Posterior vena cava (tissue), 2 donors: Measurements from ENCODE around the gene STK32B. TPM values are rescaled to one million over a fixed set of nuclear protein-coding genes. Genes with fewer than 3 reads are reported as not detected.

ENCODE experiments used
- DNase-seq: peaks from one replicate; pipeline ENCODE4 v3.0.0-alpha.2; 2020; ENCODE audit warnings: low spot score
- intact Hi-C, 2 donors: fragments of 100-400 bp; cut with DNase I; formaldehyde crosslinking; loops; one replicate each; pipeline versions ENCODE4 v1.14.1 to v1.14.2; 2022 to 2023
- total RNA-seq, 2 donors: library from RNA; stranded (reverse); fragmentation: NEBNext Ultra II Directional; extraction: Animal tissue kit (Norgen Biotek cat#: 25700); gene quantifications; one replicate each; pipeline ENCODE4 v1.2.1, GENCODE V29; 2021
- donor health status: DM: yes; HTN: yes; CAD: no.
- donor health status: DM: yes; HTN: yes; CAD: no.

STK32B gene
- total RNA-seq, 2 donors from 2014 or later = 3.1 to 3.5 TPM

GRCh38 chr4:5389756-5390310, 338.6 kb downstream of the STK32B start:
- intact Hi-C loops = no loop called here
- no peak for DNase-seq

GRCh38 chr4:5391492-5391891, 340.2 kb downstream of the STK32B start:
- DNase-seq = no peak
- intact Hi-C loops = no loop called here

- intact Hi-C loops = no loop called here
- DNase-seq = no peak
Observed at GRCh38 chr4:5393911-5394513, 342.7 kb downstream of the STK32B start.

- DNase-seq = no peak
- intact Hi-C loops = no loop called here
Observed at GRCh38 chr4:5395781-5396180, 344.5 kb downstream of the STK32B start.

GRCh38 chr4:5398056-5398455, 346.8 kb downstream of the STK32B start:
- no peak for DNase-seq
- intact Hi-C loops = no loop called here

- DNase-seq = no peak
- intact Hi-C loops = no loop called here
Observed at GRCh38 chr4:5399124-5399523, 347.8 kb downstream of the STK32B start.

DNA sequence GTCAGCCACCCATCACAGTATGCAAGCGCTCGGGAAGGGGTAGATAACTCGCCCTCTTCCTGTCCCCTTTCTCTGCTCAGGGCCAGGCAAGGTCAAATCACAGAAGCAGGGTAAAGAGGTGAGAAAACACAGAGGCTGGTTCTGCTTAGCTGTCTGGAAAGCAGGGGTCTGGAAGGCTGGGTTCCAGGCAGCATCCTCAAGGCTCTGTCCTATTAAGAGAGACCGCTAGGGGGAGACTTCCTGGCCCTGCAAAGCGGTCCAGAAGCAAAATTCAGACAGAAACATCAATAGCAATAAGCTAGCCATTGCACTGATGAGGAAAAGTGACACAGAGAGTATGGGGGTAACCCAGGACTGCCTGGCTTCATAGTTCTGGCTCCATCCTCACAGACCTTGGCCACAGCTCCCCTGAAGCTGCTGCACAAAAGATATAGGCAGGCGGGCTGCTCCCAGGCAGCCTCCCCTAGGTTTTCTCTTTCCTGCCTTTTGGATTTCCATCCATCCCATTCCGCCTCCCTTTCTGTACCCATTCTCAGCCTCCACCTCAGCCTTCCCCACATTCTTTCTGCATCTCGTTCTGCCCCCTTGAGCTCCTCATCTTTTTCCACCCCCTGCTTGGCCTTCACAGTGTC, 348.6 kb downstream of the STK32B start:
- no peak for DNase-seq
- intact Hi-C loops = no loop called here

GRCh38 chr4:5403746-5404497, 352.6 kb downstream of the STK32B start:
- no peak for DNase-seq

DNA sequence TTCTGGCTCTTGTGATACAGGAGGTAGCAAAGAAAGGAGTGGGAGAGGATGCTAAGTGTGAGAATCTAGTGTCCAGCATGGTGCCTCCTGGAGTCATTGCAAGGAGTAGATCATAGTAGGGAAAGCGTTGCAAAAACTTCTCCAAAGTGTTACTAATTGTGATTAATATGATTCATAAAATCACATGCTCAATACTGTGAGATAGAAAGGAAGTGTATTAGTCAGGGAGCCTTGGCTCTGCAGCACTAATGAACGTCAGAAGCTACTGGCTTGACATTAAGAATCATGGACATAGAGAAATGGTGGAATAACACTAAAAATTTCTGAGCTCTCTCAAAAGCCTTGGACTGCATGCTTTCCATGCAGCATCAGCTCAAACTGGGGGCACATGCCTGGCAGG, 358.0 kb downstream of the STK32B start:
- DNase-seq = no peak
- intact Hi-C loops = no loop called here

More at GRCh38 chr4:5403746-5404497, 352.6 kb downstream of the STK32B start:
- intact Hi-C loops = no loop called here

DNA sequence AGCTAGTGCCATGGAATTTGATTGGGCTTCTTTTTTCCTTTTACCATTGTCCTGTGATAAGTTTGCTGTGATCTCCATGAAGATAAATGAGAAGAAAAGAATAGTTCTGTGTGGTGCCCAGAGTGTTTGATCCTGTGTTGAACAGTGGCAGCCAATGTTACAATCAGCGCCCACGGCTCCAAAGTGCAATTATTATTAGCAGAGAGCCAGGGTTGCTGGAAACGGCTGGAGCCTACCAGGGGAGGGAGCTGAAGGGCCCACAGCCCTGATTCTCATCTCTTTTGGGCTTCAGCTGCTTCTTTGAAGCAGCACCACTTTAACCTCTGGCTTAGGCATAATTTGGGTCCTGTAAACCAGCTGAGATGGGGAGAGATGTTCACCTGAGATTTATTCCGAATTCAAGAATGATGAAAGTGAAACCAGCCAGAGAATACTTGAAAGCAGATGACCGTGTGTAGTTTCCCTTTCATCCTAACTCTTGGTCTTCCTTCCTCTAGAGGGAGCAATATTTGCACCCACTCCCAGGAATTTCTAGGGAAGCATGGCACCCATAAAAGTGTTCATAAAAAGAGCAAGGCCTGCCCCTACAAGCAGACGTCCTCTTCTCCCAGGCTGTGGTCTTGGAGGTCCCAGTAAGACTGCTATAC, 358.8 kb downstream of the STK32B start:
- intact Hi-C loops = no loop called here
- DNase-seq = no peak

GRCh38 chr4:5412296-5412695, 361.0 kb downstream of the STK32B start:
- intact Hi-C loops = no loop called here

GRCh38 chr4:5412751-5413150, 361.5 kb downstream of the STK32B start:
- intact Hi-C loops = no loop called here

More at GRCh38 chr4:5412296-5412695, 361.0 kb downstream of the STK32B start:
- DNase-seq = no peak

DNA sequence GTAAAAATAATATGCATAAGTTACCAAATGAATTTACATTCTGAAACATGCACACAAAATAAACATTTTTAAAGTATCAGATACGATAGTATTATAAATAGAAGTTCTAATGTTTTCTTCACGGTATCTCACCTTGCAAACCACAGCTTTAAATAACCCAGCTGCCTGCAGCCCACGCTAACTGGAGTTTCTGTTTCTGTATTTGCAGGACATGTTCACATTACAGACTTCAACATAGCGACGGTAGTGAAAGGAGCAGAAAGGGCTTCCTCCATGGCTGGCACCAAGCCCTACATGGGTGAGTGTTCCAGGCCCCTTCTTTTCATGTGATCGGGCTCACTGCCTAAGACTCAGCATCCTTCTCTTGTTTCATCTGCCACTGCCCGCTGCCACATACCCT, 365.4 kb downstream of the STK32B start:
- intact Hi-C loops = no loop called here
- DNase-seq = no peak

More at GRCh38 chr4:5412751-5413150, 361.5 kb downstream of the STK32B start:
- DNase-seq = no peak

DNA sequence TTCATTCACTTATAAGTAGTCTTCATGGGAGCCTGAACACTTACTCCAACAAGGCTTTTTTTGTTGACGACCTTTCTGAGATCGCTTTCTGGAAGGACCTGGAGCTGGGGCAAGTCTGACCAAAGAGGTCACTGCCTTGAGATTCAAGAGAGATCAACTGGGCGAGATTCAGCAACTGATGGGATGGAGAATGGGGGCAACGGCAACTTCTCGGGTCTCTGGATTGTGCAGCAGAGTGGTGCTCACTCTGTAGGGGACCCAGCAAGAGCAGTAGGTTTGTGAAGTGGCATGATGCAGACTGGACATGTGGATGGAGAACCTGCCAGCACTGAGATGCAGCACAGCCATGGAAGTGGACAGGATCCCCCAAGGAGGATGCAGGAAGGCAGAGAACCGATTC, 369.0 kb downstream of the STK32B start:
- intact Hi-C loops = no loop called here
- no peak for DNase-seq

- no peak for DNase-seq
- intact Hi-C loops = no loop called here
Observed at GRCh38 chr4:5421416-5421815, 370.1 kb downstream of the STK32B start.

GRCh38 chr4:5422195-5422594, 370.9 kb downstream of the STK32B start:
- no peak for DNase-seq
- intact Hi-C loops = no loop called here

- intact Hi-C loops = no loop called here
- no peak for DNase-seq
Observed at GRCh38 chr4:5423670-5424069, 372.4 kb downstream of the STK32B start.

DNA sequence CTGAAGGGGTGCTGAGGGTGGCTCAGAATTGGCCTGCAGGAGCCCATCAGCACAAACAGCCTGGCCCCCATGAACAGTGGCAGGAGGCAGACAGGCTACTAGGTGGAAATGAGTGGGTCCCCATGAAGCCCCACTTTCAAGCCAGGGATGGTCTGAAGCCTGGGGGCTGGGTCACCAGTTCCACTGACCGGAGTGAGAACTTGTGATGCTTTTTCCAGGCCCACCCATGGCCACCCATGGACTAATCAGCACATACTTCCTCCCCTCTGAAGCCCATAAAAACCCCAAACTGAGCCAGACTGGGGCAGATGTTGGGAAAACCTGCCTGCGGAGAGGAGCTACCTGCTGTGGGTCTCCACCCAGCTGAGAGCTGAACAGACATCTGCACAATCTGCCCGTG, 372.9 kb downstream of the STK32B start:
- intact Hi-C loops = no loop called here
- DNase-seq = no peak

DNA sequence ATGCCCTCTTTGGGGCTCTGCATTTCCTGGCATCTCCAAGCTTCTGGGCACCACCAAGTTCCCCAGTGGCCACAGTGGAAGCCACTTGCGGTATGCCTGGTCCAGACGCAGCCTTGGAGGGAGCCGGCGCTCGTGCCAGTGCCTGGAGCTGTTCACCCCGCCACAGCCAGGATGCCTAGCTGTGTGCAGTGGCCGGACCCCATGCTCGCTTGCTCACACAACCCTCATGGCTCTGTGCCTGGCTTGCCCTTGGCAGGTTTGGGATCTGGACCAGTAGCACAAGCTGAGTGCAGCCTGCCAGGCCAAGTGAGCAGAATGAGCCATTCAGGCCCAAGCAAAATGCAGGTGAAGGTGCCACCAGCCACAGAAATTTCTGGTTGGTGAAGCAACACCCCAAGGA, 373.6 kb downstream of the STK32B start:
- intact Hi-C loops = no loop called here
- DNase-seq = no peak

- intact Hi-C loops = no loop called here
- DNase-seq = no peak
Observed at GRCh38 chr4:5429747-5430146, 378.5 kb downstream of the STK32B start.
